Inflammatory macrophage treated with lipopolysaccharide for 4 hours (primary cell): ENCODE results near the gene CDKN1A.

Source experiments
- DNase-seq: peaks from one replicate; pipeline ENCODE4 v3.0.0-alpha.2; 2020

CDKN1A gene

DNA sequence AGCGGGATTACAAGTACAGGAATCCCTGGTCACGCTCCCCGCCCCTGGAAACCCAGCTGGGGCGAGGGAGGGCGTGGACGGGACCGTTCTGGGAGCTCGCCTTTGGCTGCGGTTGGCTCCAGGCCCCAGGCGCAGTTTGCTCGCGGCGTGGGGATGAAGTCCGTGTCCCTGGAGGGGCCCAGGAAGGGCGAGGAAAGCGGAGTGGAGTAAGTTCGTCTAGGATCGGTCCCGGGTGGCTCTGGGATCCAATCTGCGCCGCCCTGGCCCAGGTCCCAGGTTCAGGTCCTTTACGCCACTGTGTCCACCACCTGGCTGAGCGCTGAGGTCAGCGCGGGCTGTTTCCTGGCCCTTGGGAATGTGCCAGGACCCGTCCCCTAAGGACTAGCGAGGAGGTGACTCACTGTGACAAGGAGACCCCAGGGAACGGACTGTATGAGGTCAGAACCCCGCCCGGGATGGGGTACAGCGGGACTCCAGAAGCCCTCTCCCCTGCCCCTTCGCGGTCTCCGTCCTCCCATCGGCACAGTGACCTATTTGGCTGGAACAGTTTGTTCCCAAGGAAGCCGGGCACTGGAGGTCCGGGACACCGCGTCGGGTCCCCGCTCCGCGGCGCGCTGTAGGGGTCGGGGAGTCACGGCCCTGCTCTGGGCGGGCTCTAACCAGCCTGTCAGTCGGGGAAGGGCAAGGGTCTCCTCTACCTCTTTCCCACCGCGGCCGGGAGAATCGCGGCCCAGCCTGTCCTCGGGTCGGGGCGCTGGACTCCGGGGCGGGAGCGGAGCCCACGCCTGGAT lies 724 bp downstream of the CDKN1A start:
- peak; percentile 54 for DNase-seq

DNA sequence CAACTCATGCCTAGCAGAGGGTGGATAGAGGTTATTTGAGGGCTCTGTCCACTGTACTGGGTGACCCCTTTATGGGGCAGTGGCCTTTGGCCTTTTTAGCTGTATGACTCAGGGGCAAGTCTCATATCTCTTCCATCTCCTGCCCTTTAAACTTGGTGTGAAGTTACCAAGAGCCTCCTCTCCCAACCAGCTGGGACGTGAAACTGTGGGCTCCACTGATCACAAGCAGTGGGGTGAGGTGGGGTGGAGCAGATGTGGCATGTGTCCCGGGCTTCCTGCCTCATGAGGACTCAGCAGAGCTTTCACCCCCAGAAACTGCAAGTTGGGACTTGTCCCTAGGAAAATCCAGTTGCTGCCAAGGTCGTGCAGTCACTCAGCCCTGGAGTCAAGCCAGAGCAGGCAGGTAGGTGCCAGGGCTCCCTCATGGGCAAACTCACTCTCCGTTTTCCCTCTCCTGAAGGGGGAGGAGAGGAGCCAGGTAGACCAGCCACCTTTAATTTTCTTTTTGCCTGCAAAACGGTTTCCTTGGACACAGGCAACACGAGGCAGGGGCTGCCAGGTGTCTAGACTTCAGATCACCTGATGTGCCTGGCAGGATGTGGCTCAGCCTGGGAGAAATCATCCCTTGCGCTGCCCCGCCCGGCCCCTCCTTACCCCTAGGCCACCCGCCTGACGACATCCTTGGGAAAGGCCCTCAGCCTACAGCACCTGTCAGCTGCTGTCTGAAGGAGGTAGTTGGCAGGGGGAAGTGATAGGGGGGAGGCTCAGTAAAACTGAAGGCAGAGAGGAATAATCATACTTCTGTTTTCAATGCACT lies 4.0 kb downstream of the CDKN1A start:
- DNase-seq = peak; percentile 85

DNA sequence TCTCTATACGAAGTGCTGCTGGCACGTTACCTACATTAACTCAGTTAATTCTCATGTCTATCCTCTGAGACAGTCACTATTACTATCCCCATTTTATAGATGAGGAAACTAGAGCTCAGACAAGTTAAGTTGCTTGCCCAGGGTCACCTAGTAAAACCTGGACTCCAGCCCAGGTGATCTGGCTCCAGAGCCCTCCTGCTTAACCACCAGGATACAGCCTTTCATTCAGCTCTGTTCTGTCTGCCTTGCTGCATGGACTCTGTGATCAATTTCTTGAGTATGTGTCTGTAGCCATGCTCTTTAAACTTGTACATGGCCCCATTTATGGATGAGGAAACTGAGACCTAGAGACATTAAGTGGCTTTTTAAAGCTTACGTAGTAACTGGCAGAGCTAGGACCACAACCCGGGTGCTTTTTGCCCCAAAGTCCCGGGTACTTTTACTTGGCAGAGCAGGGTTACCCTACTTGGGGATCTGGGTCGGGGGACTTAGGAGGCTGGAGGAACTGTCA lies 4.7 kb downstream of the CDKN1A start:
- no peak for DNase-seq

DNA sequence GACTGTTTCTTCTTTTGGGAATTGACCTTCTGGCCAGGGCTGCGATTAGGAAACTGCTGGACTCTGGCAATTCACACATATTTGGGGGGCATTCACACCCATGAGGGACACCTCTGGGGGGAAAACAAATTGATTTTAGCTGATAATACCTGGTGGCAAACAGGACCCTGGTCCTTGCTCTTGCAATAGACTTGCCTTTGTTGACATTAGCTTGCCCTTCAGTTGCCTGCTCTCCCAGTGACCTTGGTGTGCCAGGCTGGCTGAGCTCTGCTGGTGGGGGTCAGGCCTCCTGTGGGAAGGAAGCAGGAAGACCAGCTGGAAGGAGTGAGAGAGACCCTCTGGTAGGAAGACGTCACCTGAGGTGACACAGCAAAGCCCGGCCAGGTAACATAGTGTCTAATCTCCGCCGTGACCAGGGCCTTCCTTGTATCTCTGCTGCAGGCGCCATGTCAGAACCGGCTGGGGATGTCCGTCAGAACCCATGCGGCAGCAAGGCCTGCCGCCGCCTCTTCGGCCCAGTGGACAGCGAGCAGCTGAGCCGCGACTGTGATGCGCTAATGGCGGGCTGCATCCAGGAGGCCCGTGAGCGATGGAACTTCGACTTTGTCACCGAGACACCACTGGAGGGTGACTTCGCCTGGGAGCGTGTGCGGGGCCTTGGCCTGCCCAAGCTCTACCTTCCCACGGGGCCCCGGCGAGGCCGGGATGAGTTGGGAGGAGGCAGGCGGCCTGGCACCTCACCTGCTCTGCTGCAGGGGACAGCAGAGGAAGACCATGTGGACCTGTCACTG lies 5.3 kb downstream of the CDKN1A start:
- no peak for DNase-seq

DNA sequence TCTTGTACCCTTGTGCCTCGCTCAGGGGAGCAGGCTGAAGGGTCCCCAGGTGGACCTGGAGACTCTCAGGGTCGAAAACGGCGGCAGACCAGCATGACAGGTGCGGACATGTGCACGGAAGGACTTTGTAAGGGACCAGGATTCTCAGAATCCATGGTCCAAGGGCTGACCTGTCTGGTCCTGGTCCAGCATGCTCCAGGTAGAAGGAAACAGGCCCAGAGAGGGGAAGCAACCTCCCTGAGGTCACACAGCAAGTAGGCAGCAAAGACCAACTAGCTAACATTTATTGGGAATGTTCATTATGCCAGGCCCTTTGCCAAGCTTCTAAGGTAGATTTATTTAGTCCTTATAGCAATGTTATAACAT lies 5.9 kb downstream of the CDKN1A start:
- DNase-seq = no peak

DNA sequence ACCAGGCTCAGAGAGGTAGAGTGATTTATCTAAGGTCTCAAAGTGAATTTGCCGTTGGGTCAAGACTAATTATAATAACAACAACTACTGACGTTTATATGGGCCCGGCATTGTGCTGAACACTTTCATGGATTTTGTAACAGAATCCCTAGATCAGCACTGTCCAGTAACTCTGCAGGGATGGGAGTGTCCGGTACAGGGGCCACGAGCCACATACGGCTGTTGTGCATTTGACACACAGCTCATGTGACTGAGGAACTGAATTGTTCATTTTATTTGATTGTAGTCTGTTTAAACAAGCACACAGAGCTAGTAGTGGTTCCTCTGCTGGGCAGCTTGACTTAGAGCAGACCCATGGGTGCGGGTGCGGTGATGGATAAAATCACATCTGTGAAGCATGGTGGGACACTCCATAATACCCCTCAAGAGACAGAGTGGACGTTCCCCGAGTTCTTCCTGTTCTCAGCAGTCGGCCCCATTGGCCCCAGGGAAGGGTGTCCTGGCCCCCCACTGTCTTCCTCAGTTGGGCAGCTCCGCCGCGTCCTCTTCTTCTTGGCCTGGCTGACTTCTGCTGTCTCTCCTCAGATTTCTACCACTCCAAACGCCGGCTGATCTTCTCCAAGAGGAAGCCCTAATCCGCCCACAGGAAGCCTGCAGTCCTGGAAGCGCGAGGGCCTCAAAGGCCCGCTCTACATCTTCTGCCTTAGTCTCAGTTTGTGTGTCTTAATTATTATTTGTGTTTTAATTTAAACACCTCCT lies 6.8 kb downstream of the CDKN1A start:
- DNase-seq = peak; percentile 47

DNA sequence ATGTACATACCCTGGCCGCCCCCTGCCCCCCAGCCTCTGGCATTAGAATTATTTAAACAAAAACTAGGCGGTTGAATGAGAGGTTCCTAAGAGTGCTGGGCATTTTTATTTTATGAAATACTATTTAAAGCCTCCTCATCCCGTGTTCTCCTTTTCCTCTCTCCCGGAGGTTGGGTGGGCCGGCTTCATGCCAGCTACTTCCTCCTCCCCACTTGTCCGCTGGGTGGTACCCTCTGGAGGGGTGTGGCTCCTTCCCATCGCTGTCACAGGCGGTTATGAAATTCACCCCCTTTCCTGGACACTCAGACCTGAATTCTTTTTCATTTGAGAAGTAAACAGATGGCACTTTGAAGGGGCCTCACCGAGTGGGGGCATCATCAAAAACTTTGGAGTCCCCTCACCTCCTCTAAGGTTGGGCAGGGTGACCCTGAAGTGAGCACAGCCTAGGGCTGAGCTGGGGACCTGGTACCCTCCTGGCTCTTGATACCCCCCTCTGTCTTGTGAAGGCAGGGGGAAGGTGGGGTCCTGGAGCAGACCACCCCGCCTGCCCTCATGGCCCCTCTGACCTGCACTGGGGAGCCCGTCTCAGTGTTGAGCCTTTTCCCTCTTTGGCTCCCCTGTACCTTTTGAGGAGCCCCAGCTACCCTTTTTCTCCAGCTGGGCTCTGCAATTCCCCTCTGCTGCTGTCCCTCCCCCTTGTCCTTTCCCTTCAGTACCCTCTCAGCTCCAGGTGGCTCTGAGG lies 7.6 kb downstream of the CDKN1A start:
- DNase-seq = peak; percentile 81

DNA sequence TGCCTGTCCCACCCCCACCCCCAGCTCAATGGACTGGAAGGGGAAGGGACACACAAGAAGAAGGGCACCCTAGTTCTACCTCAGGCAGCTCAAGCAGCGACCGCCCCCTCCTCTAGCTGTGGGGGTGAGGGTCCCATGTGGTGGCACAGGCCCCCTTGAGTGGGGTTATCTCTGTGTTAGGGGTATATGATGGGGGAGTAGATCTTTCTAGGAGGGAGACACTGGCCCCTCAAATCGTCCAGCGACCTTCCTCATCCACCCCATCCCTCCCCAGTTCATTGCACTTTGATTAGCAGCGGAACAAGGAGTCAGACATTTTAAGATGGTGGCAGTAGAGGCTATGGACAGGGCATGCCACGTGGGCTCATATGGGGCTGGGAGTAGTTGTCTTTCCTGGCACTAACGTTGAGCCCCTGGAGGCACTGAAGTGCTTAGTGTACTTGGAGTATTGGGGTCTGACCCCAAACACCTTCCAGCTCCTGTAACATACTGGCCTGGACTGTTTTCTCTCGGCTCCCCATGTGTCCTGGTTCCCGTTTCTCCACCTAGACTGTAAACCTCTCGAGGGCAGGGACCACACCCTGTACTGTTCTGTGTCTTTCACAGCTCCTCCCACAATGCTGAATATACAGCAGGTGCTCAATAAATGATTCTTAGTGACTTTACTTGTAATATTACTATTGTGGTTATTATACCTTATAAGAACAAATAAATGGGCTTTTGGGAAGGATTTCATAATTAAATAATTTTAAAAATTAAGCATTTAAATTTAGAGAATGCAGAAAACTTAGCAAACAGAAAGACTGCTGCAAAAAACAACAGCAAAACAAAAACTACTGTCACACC lies 8.4 kb downstream of the CDKN1A start:
- DNase-seq = no peak

DNA sequence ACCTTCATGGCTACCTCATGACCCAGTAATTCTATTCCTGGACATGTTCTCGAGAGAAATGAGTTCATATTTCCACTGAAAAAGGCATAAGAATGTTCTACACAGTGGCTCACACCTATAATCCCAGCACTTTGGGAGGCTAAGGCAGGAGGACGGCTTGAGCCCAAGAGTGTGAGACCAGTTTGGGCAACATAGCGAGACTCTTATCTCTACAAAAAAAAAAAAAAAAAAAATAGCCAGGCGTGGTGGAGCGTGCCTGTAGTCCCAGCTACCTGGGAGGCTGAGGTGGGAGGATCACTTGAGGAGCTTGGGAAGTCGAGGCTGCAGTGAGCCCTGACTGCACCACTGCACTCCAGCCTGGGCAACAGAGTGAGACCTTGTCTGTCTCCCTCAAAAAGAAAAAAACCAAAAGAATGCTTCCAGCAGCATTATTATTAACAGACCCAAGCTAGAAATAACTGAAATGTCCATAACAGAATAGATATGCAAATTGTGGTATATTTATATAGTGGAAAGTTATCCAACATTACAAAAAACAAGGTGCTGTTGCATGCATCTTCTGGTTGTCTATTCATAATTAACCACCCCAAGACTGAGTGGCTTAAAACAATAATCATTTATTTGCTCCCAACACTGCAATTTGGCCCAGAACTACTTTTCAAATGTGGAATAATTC lies 9.7 kb downstream of the CDKN1A start:
- DNase-seq = no peak

DNA sequence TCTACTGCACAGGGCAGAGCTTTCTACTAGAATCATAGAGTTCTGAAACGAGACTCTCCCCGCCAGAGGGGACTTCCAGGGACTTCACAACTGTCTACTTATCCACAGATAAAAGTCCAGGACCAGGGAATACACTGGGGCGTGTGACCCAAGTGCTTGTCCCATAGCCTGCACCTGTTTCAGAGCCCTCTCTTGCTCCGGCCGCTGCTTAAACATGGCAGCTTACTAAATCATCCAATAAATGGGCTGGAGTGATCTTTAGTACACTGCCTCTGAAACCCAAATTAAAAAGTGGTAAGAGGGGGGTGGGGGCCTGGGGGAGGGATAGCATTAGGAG lies 10.2 kb downstream of the CDKN1A start:
- DNase-seq = no peak

DNA sequence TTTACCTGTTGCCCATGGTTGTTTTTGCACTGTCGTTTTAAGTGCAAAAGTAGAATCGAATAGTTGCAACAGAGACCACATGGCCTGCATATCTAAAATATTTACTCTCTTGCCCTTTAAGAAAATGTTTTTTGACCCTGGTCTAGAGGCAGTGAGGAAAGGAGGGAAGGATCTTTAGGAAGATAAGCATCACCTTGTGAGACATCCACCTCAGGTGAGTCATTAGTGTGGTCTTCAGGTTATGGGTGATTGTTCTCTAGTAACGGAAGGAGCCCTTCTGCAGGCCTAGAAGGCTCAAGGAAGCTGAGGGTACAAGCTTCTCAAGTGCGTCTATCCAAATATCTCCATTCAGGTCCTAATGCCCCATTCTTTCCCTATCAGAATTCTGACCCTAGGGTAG lies 12.5 kb downstream of the CDKN1A start:
- no peak for DNase-seq

DNA sequence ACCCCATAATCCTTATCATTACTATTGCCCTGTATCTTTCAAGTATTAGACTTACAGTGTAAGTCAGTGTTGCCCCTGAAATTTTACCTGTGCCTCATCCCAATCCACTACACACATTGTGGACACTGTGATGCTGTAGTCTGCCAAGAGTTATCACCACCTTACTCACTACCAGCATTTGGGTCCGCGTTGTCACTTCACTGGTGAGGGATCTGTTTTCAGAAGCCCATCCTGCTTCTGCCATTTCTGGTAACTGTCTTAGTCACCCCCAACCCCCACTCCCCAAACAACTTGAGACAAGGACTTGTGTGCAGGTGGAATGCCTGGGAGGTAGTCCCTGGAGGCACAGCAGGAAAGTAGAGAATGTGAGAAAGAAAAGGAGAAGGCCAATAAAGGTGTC lies 13.1 kb downstream of the CDKN1A start:
- DNase-seq = no peak

DNA sequence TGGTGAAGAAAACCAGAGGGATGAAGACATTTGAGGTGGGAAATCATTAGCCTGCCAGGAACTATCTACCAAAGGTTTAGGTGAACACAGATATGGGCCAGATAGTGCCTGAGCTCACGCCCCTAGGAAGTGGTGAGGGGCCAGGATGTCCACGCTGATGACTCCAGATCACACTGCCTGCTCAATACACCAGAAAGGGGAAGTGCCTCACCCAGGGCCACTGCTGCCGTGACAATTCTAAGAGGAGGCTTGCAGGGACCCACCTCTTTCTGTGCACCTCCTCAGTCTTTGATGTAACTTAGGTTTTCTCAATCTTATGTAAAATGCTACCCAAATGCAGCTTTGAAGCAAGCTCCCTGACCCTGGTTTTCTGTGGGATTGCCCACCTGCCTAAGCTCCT lies 13.7 kb downstream of the CDKN1A start:
- DNase-seq = peak; percentile 71

DNA sequence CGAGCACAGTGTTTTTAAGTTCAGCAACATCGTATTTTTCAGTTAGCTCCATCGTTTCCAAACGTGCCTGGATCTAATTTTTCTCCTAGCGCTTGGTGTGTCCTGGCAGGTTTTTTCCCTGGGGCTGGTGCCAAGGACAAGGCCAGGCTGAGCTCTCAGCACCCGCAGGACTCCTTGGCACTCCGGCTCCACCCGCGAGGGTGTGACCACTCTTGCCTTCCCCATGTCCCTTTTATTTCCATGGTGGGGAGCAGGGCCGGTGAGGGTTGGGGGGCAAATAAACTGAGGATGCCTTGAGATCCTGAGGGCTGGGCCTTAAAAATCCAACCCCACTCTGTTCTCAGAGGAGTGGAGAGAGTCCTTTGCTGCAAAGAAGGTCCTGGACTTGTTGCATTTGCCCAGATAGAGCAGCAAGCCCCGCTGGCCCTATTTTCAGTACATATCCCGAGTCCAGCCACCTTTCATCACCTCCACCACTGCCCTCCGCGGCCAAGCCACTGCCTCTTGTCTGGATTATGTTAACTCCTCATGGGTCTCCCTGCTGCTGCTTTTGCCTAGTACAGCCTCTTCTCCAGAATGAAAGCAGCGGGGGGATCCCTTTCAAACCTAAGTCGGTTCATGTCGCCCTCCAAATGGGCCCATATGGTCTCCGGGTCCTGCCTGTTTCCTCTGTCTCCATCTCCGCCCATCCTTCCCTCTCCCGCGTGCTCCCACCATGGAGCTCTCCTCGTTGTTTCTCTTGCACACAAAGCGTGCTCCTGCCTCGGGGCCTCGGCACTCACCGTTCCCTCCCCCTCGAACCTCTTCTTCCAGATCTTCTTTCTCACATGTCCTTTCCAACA lies 14.6 kb downstream of the CDKN1A start:
- DNase-seq = no peak

DNA sequence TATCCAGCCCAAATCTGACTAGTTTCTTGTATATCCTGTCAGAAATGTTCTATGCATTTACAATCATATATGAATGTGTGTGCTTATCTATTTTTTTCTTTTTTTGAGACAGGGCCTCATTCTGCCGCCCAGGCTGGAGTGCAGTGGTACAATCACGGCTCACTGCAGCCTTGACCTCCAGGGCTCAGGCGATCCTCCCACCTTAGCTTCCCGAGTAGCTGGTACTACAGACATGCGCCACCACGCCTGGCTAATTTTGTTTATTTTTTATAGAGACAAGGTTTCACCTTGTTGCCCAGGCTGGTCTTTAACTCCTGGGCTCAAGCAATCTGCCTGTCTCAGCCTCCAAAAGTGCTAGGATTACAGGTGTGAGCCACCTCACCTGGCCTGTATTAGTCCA lies 16.1 kb downstream of the CDKN1A start:
- DNase-seq = no peak

DNA sequence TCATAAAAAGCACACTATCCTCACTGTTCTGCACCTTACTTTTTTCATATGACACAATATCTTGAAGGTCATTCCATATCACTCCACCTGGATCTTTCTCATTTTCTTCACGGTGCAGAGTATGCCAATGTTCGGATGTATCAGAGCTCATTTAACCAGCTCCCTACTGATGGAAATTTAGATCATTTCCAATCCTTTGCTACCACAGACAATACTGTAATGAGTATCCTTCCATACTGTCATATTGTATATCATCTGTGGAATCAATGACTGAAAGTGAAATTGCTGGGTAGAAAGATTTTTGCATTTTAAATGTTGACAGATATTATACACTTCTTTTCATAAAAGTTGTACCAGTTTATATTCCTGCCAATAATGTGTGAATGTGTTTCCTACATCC lies 16.9 kb downstream of the CDKN1A start:
- DNase-seq = no peak

DNA sequence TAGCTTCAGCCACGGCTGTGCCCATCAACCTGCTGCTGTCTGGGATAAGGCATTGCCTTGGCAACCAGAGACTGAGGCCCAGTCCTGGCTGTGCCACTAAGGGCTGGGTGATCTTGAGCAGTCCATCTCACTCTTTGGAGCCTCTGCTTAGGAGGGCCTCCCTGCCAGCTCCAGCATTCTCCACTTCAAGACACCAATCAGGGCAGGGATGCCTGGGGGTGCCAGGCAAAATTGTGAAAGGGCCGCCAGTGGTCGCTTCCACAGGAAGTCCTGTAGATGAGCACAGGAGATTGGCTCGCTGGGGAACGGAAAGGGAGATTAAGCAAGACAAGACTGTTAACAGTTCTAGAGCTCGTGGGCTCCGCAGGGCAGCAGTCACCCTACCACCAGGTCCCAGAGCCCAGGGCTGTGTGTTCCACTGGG lies 19.0 kb downstream of the CDKN1A start, which contains the start of gene RAB44:
Gene RAB44, plus strand, starts transcription at position 346 of the 423 bp plus-strand sequence. CDS start 6,410 bp downstream, outside the sequence.
- DNase-seq = peak; percentile 50

DNA sequence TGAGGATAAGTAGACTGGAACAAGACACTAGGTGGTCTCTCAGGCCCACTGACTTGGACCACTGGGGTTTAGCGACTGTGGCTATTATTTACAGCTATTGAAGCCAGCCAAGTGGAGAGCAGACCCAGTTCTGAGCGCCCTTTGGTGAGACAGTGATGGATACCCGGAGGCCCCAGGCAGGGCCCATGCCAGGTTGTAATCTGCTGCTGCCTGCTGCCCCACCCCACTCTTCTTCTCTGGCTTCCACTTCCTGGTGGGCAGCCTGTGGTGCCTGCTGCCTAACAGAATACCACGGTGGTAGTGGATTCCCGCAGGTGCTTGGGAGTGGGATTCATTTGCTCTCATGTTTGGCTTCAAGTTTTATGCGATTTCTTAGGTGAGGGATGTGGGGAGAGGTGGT lies 19.7 kb downstream of the CDKN1A start:
- DNase-seq = no peak

DNA sequence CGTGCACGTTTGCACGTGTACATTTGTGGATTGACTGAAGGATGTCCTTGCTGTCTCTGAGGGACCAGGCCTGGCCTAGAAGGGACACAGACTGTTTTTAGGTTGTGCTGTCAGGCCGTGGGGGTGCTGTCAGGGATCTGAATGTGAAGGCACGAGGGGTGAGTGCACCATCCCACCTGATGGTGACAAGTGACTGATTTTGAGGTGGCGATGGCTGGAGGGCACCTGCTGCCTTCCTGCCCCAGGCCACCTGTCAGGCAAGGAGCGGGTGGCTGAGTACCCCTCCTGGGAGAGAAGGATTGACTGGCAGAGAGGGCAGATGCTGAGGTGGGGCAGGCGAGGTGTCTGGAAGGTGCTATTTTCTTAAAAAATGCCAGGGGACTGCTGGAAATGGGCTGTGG lies 20.4 kb downstream of the CDKN1A start:
- DNase-seq = no peak
